NCI-H510A treated with DMSO at 0.1 percent for 48 hours (cell line): Measurements from ENCODE around the gene STXBP4.
"Not testable (repeated sequence)": the region's sequence is repeated elsewhere in the genome, so short reads cannot be mapped to it uniquely, and the experiment has no call there.

Experiments
- DNase-seq: peaks from one replicate; lab custom pipeline; 2025; lab: John Stamatoyannopoulos, UW

STXBP4 gene

DNA sequence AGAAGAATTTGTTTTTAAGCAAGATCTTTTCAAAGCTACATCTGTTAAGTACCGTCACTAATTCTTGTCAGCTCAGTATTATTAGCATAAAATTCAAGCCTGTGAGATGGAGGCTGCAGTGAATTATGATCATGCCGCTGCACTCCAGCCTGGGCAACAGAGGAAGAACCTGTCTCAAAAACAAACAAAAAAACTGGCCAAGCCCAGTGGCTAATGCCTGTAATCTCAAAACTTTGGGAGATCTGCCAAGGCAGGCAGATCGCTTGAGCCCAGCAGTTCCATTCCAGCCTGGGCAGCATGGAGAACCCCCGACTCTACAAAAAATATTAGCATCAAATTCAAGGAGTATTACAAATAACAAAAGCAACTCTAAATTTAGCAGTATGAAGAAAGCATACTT is 88.0 kb downstream of the STXBP4 start:
- DNase-seq, result peak; percentile 53

DNA sequence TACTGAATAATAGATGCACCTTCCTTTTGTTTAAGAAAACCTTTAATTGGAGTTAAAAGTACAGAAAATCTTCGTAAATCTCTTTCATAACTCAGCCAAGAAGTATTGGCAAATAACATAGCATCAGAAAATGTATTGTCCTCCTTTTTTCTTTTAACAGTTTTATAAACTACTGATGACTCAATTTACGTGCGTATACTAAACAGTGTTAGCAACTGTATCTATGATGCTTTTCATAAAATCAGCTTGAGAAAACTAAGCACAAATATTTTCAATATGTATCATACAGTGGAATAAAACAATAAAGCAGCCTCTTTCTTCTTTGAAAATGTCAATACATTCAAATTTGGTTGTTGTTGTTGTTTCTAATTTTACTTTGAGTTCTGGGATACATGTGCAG is 88.6 kb downstream of the STXBP4 start:
- no peak for DNase-seq

DNA sequence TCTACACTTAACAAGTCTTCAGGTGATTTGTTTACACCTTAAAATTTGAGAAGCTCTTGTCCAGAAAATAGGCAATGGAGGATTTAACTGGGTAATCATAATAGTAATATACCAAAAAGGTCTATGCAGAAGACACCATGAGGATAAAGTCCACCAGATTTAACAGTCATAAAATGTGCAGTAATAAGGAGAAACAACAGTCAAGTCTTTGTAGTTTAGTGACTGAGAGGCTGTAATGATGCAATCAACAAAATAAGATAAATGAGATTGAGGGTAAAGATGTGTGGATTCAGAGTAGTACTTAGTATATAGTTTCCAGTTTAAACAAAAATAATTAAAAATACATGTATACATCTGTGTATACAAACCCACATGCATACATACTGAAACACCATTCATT is 91.2 kb downstream of the STXBP4 start:
- no peak for DNase-seq

DNA sequence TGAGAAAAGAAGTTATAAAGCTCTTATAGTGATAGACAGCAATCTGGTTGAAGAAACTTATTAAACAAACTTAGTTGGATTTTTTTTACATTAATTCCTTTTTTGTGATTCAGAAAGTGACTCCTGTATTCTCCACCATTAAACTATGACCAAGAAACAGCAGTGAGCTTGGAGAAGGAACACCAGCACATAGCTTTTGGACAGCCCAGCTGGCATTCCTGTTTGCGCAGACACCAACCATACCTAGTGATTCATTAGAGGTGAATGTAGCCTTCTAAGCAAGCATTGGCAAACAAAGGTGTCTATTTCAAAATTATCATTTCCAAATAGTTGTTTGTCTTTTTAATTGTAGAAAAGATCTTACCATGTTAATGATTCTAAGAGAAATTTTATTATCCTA is 94.4 kb downstream of the STXBP4 start:
- DNase-seq, result no peak

DNA sequence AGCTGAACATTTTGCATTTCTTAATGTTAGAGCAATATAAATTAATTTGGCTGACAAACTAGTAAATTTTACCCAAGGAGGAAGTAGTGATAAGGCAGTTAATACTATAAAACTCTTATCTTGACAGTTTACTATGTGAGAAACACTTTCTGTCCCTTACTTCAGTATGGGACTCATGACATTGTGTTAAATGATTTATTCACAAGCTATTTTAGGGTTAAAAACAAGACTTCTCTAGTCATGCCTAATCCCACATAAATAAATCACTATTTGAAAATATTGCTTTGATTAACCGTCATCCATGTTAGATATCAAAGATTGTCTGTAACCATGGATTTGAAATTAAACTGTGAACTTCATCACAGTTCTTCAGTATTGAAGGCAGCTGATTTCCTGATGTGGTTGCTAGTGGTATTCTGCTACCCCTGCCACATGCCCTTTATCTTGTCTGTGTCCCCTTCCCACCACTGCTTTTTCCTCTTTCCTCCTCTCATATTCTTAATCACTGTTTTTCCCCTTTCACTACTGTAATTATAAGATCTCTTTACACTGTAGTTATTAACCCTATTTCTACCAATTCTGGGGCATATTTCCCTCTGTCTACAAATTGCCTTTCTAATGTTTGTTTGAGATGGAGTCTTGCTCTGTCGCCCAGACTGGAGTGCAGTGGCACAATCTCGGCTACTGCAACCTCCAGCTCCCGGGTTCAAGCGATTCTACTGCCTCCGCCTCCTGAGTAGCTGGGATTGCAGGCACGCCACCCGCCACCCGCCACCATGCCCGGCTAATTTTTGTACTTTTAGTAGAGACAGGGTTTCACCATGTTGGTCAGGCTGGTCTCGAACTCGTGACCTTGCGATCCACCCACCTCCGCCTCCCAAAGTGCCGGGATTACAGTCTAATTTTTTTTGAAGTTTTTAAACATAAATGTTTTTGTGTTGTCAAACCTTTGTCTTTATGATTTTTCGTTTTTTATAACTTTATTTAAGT is 95.6 kb downstream of the STXBP4 start:
- DNase-seq, result no peak

DNA sequence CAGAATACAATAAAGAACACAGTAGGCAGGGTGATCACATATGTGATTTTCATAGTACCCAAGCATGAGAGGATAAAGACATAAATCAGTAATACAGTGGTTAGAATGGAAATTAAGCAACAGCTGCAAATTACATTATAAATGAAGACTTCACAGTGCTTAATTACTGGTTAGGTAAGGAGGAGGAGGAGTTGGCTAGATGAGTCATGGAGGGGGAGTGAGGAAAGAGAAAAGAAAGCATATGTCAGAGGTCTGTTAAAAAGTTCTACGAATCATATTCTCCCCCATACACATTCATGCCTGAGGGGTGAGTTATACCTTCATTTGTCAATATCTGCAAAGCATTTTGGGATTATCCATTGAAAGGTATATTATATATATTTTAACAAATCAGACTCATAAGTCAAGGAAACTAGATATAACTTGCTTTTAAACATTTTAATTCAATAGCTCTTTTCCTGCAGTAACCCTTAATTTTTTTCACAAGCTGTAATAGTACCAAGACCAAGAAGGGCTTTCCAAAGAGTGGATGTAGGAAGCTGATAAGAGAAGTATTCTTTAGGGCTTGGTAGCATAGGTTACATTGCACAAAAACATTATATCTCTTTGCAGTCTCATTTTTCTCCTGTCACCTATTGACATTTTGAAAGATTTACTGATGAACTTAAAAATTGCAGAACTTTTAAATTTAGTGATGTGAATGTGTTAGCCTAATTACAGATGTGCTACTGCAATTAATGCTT is 99.3 kb downstream of the STXBP4 start:
- no peak for DNase-seq

DNA sequence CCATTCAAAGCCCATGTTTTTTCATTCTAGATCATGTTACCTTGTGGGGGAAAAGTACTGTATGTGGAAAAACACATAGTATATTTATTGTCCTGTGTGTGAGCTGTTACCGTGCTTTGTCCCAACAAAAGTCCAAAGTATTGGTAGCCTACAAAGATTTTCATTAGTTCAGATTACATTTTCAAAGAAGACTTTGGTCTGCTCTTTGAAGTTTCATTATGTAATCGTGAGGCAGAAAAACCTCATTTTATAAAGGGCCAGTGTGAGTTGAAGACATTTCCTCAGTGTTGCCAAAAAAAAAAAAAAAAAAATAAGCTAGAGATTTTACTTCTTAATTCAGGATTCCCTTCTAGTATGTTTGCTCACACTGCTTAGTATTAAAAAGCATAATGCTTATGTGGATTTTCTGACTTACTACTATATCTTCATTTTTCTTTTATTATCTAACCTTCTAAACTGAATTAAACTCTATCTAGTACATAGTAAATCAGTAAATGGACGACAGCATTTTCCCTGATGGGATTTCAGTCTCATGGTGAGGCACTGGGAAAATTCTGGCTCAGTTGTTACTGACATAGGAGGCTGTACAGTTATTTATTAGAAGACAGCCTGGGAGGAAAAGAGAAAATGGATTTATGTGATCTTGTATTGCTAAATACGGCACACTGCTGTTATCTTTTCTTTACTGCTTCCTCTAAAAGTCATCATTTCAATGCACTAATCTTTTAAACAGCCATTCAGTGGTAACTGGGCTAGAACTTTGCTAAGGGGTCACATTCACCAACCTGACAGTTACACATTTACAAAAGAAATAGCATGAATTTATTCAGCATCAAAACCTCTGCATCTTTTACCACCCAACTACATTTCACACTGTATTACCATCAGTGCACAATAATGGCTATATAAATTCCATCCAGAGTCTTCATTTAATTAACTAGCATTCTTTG is 100.6 kb downstream of the STXBP4 start:
- DNase-seq, result no peak

DNA sequence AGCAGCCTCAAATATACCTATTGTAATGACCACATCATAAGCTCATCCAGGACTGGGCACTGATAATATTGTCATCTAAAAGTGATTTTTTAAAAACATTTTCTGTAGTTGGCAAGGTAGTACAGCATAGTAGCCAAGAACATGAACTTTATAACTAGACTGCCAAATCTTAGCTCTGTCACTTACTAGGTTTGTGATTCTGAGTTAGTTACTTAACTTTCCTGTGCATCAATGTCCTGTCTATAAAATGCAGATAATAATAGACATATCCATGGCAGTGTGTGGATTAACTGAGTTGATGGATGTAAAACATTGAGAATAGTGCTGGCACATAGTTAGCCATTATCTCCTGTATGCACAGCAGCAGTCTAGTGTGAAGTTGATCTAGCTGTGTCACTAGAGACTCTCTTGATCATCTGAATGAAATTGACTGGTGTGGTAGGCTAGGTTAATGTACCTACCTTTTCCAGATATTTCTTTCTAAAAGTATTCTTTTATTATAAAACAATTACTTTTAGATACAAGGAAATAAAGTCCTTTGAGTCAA is 101.5 kb downstream of the STXBP4 start:
- no peak for DNase-seq

DNA sequence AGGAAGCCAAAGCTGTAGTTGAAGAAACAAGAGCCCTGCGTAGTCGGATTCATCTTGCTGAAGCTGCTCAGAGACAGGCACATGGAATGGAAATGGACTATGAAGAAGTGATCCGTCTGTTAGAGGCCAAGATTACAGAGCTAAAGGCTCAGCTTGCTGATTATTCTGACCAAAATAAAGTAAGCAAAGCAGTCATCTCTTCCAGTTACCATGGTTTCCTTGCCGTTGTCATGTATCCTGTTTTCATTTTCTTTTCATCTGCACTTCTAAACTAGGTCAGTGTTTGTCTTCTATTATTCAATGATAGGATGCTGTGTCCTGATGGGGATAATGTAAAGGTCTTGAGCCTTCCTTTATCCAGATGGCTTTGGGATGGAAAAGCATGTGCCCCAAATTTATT is 104.3 kb downstream of the STXBP4 start:
- DNase-seq, result no peak

DNA sequence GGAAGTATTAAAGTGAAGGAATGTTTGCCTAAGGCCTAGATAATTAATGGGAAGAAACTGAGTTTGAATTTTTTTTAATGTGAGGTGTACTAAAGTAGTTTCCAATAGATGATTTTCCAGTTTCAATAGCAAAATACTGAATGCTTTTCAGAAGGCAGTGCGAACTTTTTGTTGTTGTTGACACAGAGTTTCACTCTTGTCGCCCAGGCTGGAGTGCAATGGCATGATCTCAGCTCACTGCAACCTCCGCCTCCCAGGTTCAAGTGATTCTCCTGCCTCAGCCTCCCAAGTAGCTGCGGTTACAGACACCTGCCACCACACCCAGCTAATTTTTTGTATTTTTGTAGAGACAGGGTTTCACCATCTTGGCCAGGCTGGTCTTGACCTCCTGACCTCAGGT is 104.9 kb downstream of the STXBP4 start:
- DNase-seq, result not testable (repeated sequence)

DNA sequence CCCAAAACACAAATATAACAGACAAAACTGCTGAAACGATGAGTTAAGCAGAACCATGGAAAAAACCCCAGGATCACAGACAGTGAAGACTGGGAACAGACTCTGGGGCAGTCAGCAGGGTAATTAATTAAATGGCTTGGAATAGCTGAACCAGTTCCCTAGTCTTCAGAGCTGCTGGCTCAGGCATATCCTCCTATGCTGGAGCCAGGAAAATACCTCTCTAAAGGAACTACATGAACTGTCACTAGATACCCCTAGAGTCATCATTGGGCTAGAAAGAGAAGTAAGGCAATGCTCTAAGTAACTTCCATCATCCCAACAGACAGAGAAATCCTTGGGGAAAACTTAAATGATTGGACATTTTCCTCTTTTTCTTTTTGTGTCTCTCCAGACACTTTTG is 113.0 kb downstream of the STXBP4 start:
- no peak for DNase-seq

DNA sequence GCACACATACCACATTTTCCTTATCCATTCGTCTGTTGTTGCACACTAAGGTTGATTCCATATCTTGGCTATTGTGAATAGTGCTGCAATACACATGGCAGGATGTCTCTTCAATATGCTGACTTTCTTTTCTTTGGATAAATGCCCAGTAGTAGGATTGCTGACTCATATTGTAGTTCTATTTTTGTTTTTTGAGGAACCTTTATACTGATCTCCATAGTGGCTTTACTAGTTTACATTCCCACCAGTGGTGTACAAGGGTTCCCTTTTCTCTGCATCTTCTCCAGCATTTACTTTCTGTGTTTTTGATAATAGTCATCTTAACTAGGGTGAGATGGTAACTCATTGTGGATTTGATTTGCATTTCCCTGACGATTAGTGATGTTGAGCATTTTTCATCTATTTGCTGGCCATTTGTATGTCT is 118.1 kb downstream of the STXBP4 start:
- DNase-seq, result no peak

DNA sequence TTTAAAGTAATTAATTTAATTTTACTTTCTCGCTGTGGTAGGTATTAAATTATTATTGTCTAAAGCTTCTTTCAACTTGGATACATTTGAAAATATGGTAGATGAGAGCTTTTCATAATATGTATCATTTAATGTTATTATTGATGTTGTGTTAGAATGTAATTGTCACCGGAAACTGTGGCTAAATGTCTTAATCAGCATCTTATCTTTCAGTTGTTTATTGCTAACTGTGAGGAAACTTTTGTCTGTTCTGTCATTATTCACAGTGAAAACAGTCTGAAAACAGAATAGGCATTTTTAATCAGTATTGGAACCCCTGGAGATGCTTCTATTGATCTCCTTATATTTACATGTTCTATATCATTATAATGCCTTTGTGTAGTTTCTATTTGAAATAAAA is 120.7 kb downstream of the STXBP4 start:
- no peak for DNase-seq

DNA sequence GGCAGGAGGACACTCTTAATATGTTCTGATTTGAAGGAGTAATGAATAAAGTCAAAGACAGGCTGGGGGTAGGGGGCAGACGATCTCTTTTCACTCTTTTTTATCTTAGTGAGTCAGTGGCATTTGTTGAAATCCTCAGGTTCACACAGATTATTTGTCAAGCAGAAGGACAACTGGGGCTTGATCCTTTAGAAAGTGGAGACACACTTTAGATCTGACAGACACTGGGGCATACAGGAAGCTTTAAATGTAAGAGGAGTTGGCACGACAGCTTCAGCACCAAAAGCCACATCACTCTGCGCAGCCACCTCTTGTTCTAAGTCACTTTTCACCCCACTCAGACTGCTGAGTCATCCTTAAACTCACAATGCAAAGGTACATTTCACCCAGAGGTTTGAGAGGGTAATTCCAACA is 121.5 kb downstream of the STXBP4 start:
- DNase-seq, result peak; percentile 75

DNA sequence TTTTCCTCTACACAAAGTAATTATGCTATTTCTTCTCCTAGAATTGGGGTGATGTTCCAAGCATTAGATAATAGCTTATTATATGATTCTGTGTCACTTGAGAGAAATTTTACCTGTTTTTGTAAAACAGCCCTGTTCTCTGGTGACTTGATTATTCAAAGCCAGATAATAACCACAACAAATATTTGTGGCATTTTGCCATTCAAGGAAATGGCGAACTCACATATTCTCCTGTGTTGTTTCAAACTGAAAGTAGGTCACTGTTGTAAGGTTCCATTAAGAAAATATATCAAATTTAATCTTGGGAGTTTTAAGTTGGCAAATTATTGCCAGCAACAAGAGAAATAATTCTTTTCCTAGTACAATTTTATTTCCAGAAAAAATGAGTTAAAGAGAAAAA is 124.8 kb downstream of the STXBP4 start:
- DNase-seq, result no peak

DNA sequence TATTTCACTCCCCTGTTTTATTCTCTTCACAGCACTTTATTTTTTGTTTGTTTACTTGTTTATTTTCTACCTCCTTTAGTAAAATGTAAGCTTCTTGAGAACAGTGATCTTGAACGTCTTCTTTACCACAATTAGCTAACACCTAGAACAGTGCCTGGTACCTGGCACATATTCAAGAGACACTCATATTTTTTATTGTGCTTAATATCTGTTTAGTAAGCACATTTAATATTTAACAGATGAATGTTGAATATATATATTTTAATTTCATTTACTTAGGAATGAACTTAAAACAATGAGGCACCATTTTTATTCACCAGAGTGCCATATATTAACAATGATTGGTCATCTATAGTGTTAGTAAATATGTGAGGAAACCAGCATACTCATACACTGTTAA is 130.2 kb downstream of the STXBP4 start:
- DNase-seq, result no peak

DNA sequence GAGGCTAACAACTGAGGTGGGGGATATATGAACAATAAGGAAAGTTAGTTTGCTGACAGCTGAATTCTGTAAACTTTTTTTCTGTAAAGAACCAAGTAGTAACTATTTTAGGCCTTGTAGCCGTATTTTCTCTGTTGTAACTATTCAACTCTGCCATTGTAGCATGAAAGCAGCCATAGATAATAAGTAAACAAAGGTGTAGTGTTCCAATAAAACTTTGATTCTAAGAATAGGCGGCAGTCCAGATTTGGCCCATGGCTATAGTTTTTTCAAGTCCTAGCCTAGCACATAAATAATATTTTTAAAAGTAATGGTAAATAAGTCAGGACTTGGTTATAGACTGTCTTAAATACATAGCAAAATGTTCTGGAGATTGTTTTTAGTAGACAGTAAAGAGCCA is 142.0 kb downstream of the STXBP4 start:
- no peak for DNase-seq

DNA sequence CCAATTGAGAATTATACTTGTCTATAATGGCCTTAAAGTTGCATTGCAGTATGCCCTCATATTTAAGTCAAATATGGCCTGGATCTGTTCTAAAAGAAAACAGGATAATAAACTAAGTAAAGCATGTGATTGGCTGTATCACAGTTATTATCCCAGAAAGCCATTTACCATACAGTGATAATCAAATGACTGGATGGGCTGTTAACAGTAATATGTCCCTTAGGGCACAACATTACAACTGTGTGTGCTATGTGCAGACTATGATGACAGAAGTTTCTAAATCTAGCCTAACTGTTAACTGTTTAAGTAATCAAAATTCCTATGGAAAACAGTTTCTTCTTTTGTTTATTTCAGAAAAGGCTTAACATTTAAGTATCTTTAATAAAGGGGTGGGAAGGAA is 145.7 kb downstream of the STXBP4 start:
- no peak for DNase-seq

DNA sequence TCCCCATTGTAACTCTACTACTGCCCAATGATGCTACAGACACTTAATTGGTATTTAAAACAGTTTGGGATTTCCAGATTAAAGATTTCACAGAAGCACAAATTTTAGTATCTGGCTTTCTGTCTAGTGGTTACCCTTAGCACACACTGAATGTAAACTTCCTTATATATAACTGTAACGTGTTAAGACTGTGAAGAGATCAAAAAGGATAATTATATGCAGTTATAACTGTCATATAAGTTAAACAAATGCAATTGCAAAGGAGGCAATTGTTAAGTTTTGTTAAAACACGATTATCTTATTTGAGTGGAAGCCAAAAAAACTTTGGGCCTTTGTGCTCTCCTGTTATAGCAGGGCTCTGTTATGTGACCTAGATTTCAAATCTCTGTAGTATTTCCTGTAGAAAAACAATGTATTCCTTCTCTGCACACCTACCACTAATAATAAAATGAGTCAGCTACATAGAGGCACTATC is 147.9 kb downstream of the STXBP4 start:
- DNase-seq, result no peak

DNA sequence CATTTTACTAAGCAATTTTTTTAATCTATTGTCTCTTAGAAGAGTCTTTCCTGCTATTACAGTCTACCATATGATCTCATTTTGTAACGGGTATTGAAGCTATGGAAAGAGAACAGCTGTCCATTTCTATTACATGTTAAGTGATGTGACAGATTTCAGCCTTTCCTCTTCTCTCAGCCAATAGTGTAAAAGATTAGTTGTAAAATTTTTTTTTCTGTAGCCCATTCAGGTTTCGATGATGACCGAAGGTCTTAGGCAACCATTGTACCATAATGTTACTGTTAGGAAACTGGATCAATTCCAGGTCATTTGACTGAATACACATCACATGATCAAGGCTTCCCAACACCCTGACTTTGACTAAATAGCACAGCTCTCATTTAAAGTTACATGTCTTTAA is 148.6 kb downstream of the STXBP4 start:
- no peak for DNase-seq

DNA sequence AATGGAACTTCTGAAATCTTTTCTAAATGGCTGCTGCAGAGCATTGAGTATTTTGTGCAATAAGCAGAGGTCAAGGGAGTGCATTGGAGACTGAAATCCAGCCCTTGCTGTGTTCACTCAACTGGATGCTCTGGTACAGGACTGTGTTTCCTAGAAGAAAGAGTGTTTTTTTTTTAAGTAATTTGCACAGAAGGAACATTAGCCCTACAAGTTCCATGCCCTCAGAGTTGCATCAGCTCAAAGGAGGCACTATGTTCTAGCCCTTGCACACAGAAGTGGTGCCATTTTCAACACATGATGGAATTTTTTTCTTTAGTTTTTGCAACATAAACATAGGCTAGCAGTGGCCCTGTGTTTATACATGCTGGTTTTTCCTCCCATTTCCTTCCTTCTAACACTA is 152.1 kb downstream of the STXBP4 start:
- DNase-seq, result no peak

DNA sequence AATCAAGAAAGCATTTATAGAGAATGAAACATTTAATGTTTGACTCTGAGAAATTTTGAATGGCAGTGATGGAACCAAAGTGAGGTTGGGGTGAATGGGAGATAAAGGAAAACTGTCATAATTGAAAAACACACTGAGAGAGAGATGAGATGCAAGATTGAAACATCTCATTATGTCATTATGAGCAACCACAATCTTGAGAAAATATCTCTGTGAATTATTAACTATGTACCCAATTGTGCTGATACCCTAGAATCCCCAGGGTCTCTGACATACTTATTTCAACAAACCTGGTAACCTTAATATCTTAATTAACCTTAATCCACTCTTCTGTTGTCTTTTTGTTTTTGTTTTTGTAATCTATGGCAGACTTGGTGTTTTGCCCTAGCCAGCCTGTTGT is 152.7 kb downstream of the STXBP4 start:
- no peak for DNase-seq
